HEK293 (cell line): ENCODE results near the gene ADGRF3.

Experiments
- CTCF ChIP-seq: fragments of 450-650 bp; formaldehyde crosslinking; IDR thresholded peaks from 2 replicates; pipeline ENCODE4 v1.5.1; 2016; ENCODE audit warnings: missing biosample characterization, missing genetic modification characterization
- GFI1B ChIP-seq: fragments of 450-650 bp; formaldehyde crosslinking; IDR thresholded peaks from 2 replicates; pipeline ENCODE4 v1.5.1; 2016; ENCODE audit warnings: missing biosample characterization, missing genetic modification characterization
- KLF9 ChIP-seq: fragments of 450-650 bp; formaldehyde crosslinking; IDR thresholded peaks from 2 replicates; pipeline ENCODE4 v1.5.1; 2016; ENCODE audit warnings: missing biosample characterization, missing genetic modification characterization, low read depth
- OSR2 ChIP-seq: fragments of 450-650 bp; formaldehyde crosslinking; IDR thresholded peaks from 2 replicates; pipeline ENCODE4 v1.5.1; 2016; ENCODE audit warnings: missing biosample characterization, missing genetic modification characterization
- TCF7L2 ChIP-seq: IDR thresholded peaks from 2 replicates; pipeline ENCODE4 v1.6.1; 2011; ENCODE audit warnings: low read depth, mild to moderate bottlenecking, inconsistent platforms, low read length, moderate library complexity, borderline replicate concordance
- ZFHX2 ChIP-seq: fragments of 450-650 bp; formaldehyde crosslinking; conservative IDR thresholded peaks from 2 replicates; pipeline ENCODE4 v1.5.1; 2016; ENCODE audit warnings: missing biosample characterization, missing genetic modification characterization
- ZFP37 ChIP-seq: fragments of 450-650 bp; formaldehyde crosslinking; IDR thresholded peaks from 2 replicates; pipeline ENCODE4 v1.5.1; 2016; ENCODE audit warnings: missing biosample characterization, missing genetic modification characterization
- ZNF133 ChIP-seq: fragments of 450-650 bp; formaldehyde crosslinking; IDR thresholded peaks from 2 replicates; pipeline ENCODE4 v1.5.1; 2016; ENCODE audit warnings: missing biosample characterization, missing genetic modification characterization
- ZNF174 ChIP-seq: fragments of 450-650 bp; formaldehyde crosslinking; IDR thresholded peaks from 2 replicates; pipeline ENCODE4 v1.5.0; 2017; ENCODE audit warnings: missing biosample characterization, mild to moderate bottlenecking, missing genetic modification characterization
- ZNF175 ChIP-seq: fragments of 450-650 bp; formaldehyde crosslinking; IDR thresholded peaks from 2 replicates; pipeline ENCODE4 v1.5.1; 2016; ENCODE audit warnings: missing biosample characterization, missing genetic modification characterization
- ZNF391 ChIP-seq: fragments of 450-650 bp; formaldehyde crosslinking; IDR thresholded peaks from 2 replicates; pipeline ENCODE4 v1.5.1; 2016; ENCODE audit warnings: low read depth, missing biosample characterization, missing genetic modification characterization, borderline replicate concordance
- ZNF404 ChIP-seq: fragments of 450-650 bp; formaldehyde crosslinking; IDR thresholded peaks from 2 replicates; pipeline ENCODE4 v1.5.1; 2017; ENCODE audit warnings: missing biosample characterization, missing genetic modification characterization
- ZNF518A ChIP-seq: fragments of 450-650 bp; formaldehyde crosslinking; conservative IDR thresholded peaks from 2 replicates; pipeline ENCODE4 v1.5.1; 2016; ENCODE audit warnings: low read depth, missing biosample characterization, missing genetic modification characterization
- ZNF530 ChIP-seq: fragments of 450-650 bp; formaldehyde crosslinking; IDR thresholded peaks from 2 replicates; pipeline ENCODE4 v1.5.1; 2016; ENCODE audit warnings: low read depth, missing biosample characterization, missing genetic modification characterization
- ZNF548 ChIP-seq: fragments of 450-650 bp; formaldehyde crosslinking; IDR thresholded peaks from 2 replicates; pipeline ENCODE4 v1.5.1; 2016; ENCODE audit warnings: missing biosample characterization, missing genetic modification characterization
- ZNF558 ChIP-seq: fragments of 450-650 bp; formaldehyde crosslinking; IDR thresholded peaks from 2 replicates; pipeline ENCODE4 v1.5.1; 2016; ENCODE audit warnings: missing biosample characterization, missing genetic modification characterization
- ZNF830 ChIP-seq: fragments of 450-650 bp; IDR thresholded peaks from 2 replicates; pipeline ENCODE4 v1.5.0; 2018; ENCODE audit warnings: missing biosample characterization, missing genetic modification characterization, low read depth, mild to moderate bottlenecking, moderate library complexity
- ZSCAN16 ChIP-seq: fragments of 450-650 bp; formaldehyde crosslinking; IDR thresholded peaks from 2 replicates; pipeline ENCODE4 v1.5.1; 2016; ENCODE audit warnings: missing biosample characterization, missing genetic modification characterization
- TF ChIP-seq, protein P1 (sequence below): fragments of 450-650 bp; formaldehyde crosslinking; IDR thresholded peaks from 2 replicates; pipeline ENCODE4 v1.5.1; 2016; ENCODE audit warnings: missing biosample characterization, missing genetic modification characterization
- TF ChIP-seq, protein P2 (sequence below): fragments of 450-650 bp; formaldehyde crosslinking; IDR thresholded peaks from 2 replicates; pipeline ENCODE4 v1.5.1; 2016; ENCODE audit warnings: missing biosample characterization, missing genetic modification characterization, borderline replicate concordance
- TF ChIP-seq, protein P3 (sequence below): fragments of 450-650 bp; formaldehyde crosslinking; IDR thresholded peaks from 2 replicates; pipeline ENCODE4 v1.5.1; 2017; ENCODE audit warnings: missing biosample characterization, missing genetic modification characterization
- TF ChIP-seq, protein P4 (sequence below): fragments of 450-650 bp; formaldehyde crosslinking; IDR thresholded peaks from 2 replicates; pipeline ENCODE4 v1.5.1; 2017; ENCODE audit warnings: missing biosample characterization, missing genetic modification characterization
- TF ChIP-seq, protein P5 (sequence below): fragments of 450-650 bp; formaldehyde crosslinking; IDR thresholded peaks from 2 replicates; pipeline ENCODE4 v1.5.1; 2016; ENCODE audit warnings: missing biosample characterization, missing genetic modification characterization

ADGRF3 gene

GRCh38 chr2:26355038-26355995, 8.7 kb upstream of the ADGRF3 start (continued):
- TF ChIP-seq ZNF518A (tag by site-specific recombination): no peak
- no peak for TF ChIP-seq GFI1B (tag by site-specific recombination)
- TF ChIP-seq ZNF548 (tag by site-specific recombination): no peak; the same call in 1 of the 2 replicates
- no peak for TF ChIP-seq ZSCAN16 (tag by site-specific recombination)
- peak; percentile 93 for TF ChIP-seq ZFHX2 (tag by site-specific recombination)
- TF ChIP-seq, protein P1, sequence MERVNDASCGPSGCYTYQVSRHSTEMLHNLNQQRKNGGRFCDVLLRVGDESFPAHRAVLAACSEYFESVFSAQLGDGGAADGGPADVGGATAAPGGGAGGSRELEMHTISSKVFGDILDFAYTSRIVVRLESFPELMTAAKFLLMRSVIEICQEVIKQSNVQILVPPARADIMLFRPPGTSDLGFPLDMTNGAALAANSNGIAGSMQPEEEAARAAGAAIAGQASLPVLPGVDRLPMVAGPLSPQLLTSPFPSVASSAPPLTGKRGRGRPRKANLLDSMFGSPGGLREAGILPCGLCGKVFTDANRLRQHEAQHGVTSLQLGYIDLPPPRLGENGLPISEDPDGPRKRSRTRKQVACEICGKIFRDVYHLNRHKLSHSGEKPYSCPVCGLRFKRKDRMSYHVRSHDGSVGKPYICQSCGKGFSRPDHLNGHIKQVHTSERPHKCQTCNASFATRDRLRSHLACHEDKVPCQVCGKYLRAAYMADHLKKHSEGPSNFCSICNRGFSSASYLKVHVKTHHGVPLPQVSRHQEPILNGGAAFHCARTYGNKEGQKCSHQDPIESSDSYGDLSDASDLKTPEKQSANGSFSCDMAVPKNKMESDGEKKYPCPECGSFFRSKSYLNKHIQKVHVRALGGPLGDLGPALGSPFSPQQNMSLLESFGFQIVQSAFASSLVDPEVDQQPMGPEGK: peak; percentile 62
- no peak for TF ChIP-seq ZNF404 (tag by site-specific recombination)
- no peak for TF ChIP-seq CTCF (tag by site-specific recombination)
- TF ChIP-seq ZNF175: no peak
- TF ChIP-seq TCF7L2: no peak
- no peak for TF ChIP-seq ZNF830 (tag by site-specific recombination)
- TF ChIP-seq ZNF558: peak; percentile 84; the same call in 1 of the 2 replicates
- TF ChIP-seq, protein P2, sequence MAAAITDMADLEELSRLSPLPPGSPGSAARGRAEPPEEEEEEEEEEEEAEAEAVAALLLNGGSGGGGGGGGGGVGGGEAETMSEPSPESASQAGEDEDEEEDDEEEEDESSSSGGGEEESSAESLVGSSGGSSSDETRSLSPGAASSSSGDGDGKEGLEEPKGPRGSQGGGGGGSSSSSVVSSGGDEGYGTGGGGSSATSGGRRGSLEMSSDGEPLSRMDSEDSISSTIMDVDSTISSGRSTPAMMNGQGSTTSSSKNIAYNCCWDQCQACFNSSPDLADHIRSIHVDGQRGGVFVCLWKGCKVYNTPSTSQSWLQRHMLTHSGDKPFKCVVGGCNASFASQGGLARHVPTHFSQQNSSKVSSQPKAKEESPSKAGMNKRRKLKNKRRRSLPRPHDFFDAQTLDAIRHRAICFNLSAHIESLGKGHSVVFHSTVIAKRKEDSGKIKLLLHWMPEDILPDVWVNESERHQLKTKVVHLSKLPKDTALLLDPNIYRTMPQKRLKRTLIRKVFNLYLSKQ (tag by site-specific recombination): no peak
- TF ChIP-seq, protein P3, sequence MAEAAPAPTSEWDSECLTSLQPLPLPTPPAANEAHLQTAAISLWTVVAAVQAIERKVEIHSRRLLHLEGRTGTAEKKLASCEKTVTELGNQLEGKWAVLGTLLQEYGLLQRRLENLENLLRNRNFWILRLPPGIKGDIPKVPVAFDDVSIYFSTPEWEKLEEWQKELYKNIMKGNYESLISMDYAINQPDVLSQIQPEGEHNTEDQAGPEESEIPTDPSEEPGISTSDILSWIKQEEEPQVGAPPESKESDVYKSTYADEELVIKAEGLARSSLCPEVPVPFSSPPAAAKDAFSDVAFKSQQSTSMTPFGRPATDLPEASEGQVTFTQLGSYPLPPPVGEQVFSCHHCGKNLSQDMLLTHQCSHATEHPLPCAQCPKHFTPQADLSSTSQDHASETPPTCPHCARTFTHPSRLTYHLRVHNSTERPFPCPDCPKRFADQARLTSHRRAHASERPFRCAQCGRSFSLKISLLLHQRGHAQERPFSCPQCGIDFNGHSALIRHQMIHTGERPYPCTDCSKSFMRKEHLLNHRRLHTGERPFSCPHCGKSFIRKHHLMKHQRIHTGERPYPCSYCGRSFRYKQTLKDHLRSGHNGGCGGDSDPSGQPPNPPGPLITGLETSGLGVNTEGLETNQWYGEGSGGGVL (tag by site-specific recombination): peak; percentile 39
- TF ChIP-seq, protein P4, sequence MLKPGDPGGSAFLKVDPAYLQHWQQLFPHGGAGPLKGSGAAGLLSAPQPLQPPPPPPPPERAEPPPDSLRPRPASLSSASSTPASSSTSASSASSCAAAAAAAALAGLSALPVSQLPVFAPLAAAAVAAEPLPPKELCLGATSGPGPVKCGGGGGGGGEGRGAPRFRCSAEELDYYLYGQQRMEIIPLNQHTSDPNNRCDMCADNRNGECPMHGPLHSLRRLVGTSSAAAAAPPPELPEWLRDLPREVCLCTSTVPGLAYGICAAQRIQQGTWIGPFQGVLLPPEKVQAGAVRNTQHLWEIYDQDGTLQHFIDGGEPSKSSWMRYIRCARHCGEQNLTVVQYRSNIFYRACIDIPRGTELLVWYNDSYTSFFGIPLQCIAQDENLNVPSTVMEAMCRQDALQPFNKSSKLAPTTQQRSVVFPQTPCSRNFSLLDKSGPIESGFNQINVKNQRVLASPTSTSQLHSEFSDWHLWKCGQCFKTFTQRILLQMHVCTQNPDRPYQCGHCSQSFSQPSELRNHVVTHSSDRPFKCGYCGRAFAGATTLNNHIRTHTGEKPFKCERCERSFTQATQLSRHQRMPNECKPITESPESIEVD (tag by site-specific recombination): no peak; the same call in none of the 2 replicates
- no peak for TF ChIP-seq ZNF530 (tag by site-specific recombination)
- TF ChIP-seq OSR2 (tag by site-specific recombination): 0 out of 2 replicates have a peak, but pooled peaks have one; percentile 19
- peak; percentile 74; the same call in 1 of the 2 replicates for TF ChIP-seq KLF9 (tag by site-specific recombination)
- TF ChIP-seq, protein P5, sequence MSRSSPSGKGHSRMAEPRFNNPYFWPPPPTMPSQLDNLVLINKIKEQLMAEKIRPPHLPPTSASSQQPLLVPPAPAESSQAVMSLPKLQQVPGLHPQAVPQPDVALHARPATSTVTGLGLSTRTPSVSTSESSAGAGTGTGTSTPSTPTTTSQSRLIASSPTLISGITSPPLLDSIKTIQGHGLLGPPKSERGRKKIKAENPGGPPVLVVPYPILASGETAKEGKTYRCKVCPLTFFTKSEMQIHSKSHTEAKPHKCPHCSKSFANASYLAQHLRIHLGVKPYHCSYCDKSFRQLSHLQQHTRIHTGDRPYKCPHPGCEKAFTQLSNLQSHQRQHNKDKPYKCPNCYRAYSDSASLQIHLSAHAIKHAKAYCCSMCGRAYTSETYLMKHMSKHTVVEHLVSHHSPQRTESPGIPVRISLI: peak; percentile 98
- no peak for TF ChIP-seq ZNF133
- TF ChIP-seq ZNF174 (tag by site-specific recombination): no peak
- no peak for TF ChIP-seq ZNF391 (tag by site-specific recombination)
- TF ChIP-seq ZFP37 (tag by site-specific recombination): no peak
